ENCODE measurements around the gene LEMD1.

DNA sequence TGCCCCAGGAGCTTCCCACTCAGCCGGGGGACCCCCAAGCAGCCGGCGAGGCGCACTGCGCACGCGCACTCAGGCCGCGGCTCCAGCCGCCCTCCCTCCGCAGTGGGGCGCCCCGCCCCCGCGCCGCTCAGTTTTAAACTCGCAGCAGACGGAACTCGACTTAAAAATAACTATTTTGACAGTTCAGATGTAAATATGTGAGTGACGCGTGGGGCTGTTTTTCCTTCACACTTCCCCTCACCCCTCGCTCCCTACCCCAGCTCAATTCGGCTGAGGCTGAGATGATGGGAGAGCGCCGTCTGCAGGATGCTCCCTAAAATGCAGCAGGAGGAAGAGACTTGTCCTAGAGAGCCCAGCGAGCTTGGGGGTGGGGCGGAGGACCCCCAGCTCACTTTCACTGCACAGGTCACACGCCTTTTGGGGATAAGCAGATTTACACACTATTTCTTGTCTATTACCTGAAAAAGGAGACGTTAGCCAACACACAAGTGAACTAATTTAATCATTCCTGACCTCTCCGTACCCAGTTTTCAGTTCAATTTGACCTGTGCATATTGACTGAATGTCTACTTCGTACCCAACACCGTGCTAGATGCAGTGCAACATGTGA lies 8.9 kb upstream of the LEMD1 start:
- TF ChIP-seq, protein P1, sequence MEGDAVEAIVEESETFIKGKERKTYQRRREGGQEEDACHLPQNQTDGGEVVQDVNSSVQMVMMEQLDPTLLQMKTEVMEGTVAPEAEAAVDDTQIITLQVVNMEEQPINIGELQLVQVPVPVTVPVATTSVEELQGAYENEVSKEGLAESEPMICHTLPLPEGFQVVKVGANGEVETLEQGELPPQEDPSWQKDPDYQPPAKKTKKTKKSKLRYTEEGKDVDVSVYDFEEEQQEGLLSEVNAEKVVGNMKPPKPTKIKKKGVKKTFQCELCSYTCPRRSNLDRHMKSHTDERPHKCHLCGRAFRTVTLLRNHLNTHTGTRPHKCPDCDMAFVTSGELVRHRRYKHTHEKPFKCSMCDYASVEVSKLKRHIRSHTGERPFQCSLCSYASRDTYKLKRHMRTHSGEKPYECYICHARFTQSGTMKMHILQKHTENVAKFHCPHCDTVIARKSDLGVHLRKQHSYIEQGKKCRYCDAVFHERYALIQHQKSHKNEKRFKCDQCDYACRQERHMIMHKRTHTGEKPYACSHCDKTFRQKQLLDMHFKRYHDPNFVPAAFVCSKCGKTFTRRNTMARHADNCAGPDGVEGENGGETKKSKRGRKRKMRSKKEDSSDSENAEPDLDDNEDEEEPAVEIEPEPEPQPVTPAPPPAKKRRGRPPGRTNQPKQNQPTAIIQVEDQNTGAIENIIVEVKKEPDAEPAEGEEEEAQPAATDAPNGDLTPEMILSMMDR (IDR thresholded peaks at IDR 0.05) = peak in 1 of 2 donors; percentile 45
- no peak for TF ChIP-seq POLR2AphosphoS5 (IDR thresholded peaks at IDR 0.05)

All from suprapubic skin (tissue), 3 donors.